HG03558 (cell line): Measurements from ENCODE around the gene RNASE2.
"Not testable (repeated sequence)": the region's sequence is repeated elsewhere in the genome, so short reads cannot be mapped to it uniquely, and the experiment has no call there.

Experiments used
- ATAC-seq: cut with Tn5 transposase; IDR thresholded peaks from one replicate; pipeline ENCODE4 v1.9.1; 2021; ENCODE audit warnings: moderate number of reproducible peaks; ENCODE audit not compliant: unreplicated experiment; ENCODE audit errors: extremely low read depth

The RNASE2 gene

DNA sequence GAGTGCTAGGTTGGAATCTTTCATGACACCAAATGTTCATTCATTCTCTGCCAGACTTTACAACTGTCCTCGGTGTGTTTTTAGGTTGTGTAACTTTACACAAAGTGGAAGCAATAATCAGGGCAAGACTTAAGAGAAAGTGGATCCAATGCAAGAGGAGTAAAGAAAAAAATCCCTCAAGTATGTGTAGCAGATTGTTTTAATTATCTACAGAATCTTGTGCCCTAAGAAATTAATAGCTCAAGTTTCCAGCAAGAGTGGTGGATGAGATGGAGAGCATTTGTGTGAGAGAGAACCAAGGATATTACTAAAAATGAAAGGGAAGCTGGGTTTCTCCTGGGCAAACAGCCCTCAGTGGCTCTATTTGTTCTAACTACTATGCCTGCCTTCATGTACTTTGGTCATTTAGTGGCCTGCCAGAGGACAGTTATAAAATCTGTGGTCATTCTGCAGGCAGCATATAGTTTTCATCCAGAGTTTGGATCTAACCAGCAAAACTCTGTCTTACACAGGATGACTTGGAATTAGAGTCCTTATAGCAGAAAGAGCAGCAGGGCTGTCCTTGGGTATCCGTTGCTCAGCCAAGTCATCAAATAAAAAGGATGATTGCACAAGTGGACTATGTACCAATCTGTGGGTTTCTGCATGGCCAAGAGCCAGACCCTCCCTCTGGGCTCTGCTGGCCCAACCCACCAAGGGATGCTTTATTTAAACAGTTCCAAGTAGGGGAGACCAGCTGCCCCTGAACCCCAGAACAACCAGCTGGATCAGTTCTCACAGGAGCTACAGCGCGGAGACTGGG lies at the start of gene RNASE2:
RNASE2 (plus strand) TSS at position 752 of the 802 bp plus-strand sequence. CDS start 285 bp downstream, outside the sequence.
- ATAC-seq, result not testable (repeated sequence)

DNA sequence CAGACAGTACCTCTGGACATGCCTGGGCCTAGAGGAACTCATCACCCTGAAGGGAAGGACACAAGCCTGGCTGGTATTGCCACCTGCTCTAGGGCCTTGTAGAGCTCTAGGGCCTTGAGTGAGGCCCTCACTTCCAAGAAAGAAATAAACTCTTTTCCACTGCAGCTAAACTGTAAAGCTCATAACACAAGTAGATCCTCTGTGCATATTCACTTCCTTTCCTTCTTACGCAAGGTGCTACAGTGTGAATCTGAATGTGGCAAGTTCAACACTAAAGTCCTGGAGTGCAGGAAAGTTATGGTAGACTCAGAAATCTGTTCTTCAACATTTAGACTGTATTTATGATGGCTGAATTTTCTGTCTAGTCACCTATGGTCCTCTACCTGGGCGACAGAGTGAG lies 49.6 kb upstream of the RNASE2 start:
- no peak for ATAC-seq

DNA sequence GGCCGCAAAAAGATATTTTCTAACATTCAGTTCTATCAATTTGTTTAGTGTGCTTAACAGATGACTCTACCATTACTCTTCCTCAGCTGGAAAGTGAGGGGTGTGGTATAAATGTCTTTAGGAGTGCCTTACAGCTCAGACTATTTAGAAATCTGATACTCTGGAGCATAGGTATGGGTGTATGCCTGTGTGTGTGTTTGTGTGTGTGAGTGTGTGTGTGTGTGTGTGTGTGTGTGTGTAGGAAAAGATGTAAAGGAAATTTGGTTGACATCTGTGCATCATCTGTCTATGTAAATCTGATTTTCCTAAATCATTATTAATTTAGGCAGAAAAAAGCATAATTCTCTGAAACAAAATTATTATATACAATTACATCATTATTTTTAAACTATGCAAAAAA lies 48.1 kb upstream of the RNASE2 start:
- ATAC-seq, result no peak

DNA sequence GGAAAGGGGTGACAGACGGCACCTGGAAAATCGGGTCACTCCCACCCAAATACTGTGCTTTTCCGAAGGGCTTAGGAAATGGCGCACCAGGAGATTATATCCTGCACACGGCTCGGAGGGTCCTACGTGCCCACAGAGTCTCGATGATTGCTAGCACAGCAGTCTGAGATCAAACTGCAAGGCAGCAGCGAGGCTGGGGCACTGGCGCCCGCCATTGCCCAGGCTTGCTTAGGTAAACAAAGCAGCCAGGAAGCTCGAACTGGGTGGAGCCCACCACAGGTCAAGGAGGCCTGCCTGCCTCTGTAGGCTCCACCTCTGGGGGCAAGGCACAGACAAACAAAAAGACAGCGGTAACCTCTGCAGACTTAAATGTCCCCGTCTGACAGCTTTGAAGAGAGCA lies 44.5 kb upstream of the RNASE2 start:
- not testable (repeated sequence) for ATAC-seq

DNA sequence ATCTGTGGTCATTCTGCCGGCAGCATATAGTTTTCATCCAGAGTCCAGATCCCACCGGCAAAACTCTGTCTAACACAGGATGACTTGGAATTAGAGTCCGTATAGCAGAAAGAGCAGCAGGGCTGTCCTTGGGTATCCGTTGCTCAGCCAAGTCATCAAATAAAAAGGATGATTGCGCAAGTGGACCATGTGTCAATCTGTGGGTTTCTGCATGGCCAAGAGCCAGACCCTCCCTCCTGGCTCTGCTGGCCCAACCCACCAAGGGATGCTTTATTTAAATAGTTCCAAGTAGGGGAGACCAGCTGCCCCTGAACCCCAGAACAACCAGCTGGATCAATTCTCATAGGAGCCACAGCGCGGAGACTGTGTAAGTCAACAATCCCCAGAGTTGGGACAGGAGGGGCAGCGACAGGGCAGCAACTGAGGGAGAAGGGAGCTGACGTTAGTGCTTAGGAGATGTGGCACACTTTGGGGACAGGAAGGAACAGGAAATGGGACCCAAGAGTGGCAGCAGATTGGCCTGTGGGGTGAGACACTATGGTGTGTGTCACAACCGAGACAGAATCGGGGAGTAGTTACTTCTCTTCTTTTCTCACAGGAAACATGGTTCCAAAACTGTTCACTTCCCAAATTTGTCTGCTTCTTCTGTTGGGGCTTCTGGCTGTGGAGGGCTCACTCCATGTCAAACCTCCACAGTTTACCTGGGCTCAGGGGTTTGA lies 36.1 kb upstream of the RNASE2 start:
- ATAC-seq, result not testable (repeated sequence)

DNA sequence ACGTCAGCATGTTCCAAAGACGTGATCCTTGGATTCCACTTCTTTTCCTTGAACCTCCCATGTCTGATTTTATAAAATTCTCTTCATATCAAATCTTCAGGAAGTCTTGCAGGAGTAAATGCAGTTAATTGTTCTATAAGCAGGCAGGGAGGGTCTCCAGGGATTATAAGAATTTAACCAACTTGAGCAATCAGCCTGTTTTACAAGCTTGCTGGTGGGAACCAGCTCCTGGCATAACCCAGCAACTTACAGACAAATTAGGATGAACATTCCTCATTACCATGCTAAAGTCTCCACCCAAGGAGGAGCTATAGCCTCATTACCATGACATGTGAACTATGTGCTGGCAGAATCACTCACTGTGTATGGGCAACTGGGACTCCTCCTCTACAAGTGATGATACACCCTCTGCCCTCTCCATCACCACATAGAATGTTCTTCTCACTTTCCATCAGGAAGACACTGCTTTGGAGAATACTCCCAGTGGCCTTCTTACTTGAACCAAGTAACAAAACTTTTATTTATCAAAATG lies 31.5 kb upstream of the RNASE2 start:
- not testable (repeated sequence) for ATAC-seq

DNA sequence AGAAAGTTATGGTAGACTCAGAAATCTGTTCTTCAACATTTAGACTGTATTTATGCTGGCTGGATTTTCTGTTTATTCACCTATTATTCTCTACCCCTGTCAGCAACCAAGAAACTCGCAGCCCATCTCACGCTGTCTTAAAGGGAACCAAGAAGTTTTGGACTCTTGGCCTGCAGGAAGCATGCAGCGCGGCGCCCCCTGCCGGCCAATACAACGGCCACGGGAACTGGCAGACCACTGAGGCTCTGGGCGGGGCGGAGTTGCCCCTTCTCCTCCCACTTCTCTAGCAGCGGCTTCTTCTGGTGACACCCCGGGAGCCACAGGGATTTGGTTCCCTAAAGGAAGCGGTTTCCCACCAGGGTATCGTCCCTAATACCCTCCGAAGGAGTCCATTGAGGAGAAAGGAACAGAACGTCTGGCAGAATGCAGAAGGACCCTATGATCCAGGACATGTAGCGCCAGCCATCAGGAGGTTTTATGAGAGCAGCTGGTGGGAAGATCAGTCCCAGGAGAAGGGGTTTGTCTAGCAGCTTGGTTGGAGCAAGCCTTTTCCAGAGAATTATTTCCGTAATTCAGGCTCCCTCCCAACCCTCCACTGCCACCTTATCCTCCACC lies 21.0 kb upstream of the RNASE2 start:
- no peak for ATAC-seq

DNA sequence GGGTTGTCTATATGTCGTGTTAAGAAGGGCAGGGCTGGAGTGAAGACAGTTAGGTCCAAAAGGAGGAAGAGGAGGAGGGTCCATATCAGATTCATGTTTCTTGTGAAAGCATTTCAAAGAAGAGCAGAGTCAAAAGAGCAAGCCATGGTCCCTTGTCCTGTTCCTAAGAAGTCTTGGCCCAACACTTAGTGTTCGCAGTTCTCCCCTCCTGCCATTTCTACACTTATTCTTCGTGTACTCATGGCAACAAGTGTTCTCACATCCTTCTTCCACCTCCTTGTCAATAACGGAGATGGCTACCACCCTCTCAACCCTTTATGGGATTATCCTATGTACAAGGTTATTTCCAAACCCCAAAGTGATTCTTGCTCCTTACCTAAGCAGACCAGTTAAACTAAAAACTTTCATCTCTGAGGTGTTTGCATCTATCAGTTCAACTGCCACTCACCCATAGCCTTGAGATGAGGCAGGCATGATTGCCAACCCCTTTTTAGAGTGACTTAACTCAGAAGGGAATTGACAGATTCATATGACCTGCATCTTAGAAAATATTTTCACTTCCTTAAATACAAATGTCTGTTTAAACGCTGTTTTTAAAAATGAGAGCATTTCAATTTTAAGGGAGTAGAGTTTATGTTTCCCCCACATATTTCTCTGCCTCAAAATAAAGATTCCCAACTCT lies 19.8 kb upstream of the RNASE2 start:
- ATAC-seq, result no peak

DNA sequence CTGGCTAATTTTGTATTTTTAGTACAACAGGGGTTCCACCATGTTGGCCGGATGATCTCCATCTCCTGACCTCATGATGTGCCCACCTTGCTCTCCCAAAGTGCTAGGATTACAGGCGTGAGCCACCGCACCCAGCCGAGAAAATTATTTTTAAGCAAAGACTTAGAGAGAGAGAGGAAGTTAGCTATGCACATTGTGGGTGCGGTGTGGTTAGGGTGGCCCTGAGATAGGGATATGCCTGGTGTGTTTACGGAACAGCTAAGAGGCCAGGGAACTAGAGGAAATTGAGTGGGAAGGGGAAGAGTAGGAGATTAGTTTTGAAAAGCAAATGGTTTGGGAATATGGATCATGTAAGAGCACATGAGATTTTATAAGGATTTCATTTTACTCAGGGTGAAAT lies 10.1 kb upstream of the RNASE2 start:
- not testable (repeated sequence) for ATAC-seq

DNA sequence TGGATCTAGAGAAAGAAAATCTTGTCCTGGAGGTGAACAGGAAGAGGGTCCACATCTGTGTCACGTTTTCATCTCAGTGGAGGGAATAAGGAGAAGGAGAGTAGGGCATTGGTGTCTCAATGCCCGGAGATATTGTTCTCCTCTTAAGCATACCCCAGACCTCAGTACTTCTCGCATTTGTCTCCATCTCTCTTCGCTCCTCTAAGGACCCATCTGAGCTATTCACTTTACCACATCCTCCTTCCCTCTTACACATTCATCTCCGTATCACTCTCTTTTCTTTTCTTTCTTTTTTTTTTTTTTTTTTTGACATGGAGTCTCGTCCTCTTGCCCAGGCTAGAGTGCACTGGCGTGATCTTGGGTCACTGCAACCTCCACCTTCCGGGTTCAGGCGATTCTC lies 8.6 kb upstream of the RNASE2 start:
- not testable (repeated sequence) for ATAC-seq

DNA sequence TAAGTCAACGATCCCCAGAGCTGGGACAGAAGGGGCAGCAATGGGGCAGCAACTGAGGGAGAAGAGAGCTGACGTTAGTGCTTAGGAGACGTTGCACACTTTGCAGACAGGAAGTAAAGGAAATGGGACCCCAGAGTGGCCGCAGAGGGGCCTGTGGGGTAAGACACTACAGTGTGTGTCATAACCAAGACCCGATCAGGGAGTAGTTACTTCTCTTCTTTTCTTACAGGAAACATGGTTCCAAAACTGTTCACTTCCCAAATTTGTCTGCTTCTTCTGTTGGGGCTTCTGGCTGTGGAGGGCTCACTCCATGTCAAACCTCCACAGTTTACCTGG lies 219 bp downstream of the RNASE2 start:
- ATAC-seq, result not testable (repeated sequence)

DNA sequence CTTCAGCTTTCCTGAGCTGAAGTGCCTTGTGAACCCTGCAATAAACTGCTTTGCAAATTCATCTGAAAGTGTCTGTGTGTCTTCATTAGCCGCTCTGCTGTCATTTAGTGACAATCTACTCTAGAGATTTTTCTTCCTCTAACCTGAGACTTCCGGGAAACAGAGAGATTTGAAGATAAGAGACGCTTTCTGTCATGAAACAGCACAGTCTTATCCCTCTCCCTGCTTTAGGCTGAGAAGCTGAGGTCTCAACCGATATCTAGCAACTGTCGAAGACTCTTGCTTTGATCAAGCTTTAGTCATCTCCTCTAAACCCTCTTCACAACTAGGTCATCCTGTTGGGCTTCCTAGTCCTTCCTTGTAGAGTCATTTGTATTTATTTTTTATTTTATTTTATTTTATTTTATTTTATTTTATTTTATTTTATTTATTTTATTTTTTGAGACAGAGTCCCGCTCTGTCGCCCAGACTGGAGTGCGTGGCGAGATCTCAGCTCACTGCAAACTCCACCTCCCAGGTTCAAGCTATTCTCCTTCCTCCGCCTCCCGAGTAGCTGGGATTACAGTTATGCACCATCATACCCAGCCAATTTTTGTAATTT lies 1.2 kb downstream of the RNASE2 start:
- no peak for ATAC-seq

DNA sequence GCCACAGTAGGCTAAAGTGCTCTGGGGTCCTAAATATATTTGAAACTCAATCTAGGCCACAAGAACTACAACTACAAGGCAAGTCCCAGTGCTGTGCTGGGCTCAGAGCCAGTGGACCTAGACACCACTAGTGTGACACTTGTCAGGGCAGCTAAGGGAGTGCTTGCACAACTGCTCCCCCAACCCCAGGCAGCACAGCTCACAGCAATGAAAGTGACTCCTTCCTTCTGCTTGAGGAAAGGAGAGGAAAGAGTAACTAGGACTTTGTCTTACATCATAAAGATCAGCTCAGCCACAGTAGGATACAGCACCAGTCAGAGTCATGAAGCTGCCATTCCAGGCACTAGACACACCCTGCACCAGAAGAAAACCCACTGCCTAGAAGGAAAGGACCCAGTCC lies 3.7 kb downstream of the RNASE2 start:
- ATAC-seq, result not testable (repeated sequence)

DNA sequence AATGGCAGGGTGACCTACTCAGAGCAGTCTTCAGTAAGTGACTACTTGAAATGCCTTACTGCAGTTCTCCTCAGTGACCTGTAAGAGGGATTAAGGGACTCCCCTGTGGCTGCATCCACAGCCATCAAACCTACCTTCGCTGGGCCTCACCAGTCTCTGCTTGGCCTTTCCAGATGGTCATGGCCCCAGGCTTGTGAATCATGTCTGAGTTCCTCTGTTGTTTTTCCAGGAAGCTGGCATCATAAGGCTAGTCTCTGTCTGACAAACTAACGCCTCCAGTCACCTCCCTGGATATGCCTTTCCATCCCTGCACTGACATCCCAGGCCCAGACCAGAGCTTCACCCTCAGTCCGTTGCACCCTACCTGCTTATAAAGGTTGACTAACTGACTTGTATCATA lies 14.0 kb downstream of the RNASE2 start:
- no peak for ATAC-seq

DNA sequence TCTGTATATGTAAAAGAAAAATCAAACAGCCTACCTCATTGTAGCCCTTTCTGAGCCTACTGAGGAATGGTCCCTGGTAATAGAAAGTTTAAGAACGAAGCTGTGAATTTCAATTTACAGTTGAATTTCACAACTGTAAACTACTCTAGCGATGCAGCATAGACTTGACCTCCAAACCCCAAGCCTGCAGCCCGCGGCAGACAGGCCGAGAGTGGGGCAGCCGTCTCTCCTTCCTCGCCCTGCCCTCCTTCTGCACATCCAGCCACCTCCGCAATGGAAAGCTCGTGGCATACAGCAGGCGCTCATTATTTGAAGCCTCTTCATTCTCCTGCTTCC lies 15.3 kb downstream of the RNASE2 start:
- no peak for ATAC-seq

DNA sequence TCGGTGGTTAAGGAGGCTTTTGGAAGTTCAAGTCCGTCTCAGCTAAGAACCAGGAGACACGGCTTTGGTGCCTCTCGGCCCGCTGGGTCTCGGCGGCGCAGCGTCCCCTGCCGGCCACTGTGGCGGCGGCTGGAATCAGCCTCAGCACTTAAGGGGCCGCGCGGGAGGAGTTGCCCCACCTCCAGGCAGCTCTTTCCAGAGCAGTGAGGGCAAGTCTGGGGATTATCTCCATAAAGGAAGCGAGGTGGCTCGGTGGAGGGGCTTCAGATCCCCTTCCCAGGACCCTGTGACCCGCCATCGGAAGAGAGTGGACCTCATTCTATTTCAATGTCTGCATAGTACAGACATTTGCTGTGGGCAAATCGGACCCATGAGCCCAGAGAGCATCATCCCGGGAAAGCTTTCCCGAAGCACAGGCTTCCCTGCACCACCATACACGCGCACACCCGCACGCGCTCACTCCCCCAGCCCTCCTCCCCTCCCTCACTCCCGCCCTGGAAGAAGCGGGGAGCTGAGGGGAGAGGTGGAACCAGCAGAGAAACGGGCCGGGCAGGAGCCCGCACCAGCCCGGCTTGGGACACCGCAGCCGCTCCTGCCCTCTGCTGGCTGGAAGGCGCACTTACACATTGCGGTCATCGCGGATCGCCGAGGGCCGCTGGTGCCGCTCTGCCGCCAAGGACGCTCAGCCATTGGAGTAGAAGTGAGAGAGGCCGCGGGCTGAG lies 15.9 kb downstream of the RNASE2 start:
- peak; percentile 62 for ATAC-seq

DNA sequence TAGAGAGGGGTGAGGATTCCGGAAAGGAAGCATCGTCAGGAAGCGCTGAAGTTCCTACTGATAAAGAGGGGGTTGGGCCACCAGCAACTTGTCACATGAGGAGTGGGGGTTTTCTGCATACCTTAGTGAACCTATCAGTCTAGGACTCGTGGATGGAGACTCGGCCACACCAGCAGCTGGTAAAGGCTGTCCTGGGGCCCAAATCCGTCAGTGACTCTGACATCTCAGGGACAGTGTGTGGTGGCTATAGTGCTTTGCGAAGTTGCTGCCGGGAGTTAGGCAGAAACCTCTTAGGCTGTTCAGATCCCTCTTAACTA lies 16.4 kb downstream of the RNASE2 start:
- no peak for ATAC-seq

DNA sequence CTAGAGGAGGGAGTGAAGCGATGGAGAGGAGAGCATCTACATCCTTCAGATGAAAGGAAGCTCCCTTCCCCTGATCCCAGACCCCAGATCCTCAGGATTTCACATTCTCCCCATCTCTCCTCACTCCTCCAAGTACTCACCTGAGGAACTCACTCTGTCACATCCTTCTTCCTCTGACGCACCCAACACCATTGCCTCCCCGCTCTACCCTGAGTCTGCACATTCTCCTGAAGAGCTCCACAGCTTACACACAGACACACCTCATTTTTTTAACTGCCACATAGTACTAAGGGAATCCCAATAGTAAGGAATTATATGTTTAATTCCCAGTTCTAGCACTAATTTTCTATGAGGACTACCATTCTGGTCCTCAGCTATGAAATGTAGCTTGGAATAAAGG lies 18.2 kb downstream of the RNASE2 start:
- ATAC-seq, result no peak

DNA sequence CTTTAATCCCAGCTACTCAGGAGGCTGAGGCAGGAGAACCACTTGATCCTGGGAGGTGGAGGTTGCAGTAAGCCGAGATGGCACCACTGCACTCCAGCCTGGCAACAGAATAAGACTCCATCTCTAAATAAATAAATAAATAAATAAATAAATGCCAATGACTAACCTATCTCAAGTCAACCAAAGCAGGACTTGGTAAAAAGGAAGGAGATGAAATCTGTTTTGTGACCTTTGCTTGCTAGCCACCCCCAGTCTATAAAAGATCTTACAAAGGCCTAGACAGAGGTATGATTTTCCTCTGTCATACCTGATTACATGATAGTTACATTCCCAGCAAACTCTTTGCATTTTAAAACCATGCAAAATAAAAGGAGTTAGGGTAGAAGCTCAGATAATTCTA lies 21.0 kb downstream of the RNASE2 start:
- no peak for ATAC-seq

DNA sequence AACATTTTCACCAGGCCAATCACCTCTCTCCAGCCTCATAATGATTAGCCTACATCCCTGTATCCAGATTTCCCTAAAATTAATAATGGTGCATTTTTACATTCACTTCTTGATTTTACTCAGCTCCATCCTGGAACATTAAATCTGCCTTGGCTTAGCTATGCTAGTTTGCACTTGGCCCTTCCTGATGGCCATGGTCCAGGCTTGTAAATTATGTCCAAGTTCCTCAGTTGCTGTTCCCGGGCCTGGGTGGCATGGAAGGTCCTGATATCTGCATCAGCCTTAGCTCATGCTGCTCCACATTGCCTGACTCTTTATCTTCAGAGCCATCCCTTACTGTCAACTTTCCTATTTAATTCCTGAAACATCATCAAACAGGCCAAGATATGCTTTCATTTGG lies 23.4 kb downstream of the RNASE2 start:
- no peak for ATAC-seq
